ENCODE measurements around the gene KLHL18.
"Not testable (repeated sequence)": the region's sequence is repeated elsewhere in the genome, so short reads cannot be mapped to it uniquely, and the experiment has no call there.

The KLHL18 gene

GRCh38 chr3:47282424-47283192 is at the start of gene KLHL18, which contains the start of gene KIF9:
Gene KLHL18, plus strand, starts transcription at chr3:47282944. Its CDS starts 22 bp downstream, at chr3:47282966.
Gene KIF9, minus strand, starts transcription at chr3:47282799. Its CDS starts 5,425 bp downstream, at chr3:47277374.
- Histone ChIP-seq H3K27me3 (ENCODE audit: low read depth, low read length) (no peaks in the 10 kb centered on the region), H3K27ac (ENCODE audit: low read length) (peak within 1 kb of the TSS; percentile 96), H3K4me1 (ENCODE audit: control insufficient read depth in 1 of 2, insufficient read depth in 2 of 2, low read length in 2 of 2) (peaks cover 0 to 19% of the 10 kb centered on the region in 2 donors), H3K4me3 (ENCODE audit: low read depth in 1 of 2, low read length in 2 of 2) (peak within 1 kb of the TSS; percentile 90), H3K9me3 (ENCODE audit: control insufficient read depth in 1 of 2, low read length in 2 of 2) (no peaks in the 10 kb centered on the region), H3K36me3 (ENCODE audit: control insufficient read depth in 1 of 2, insufficient read depth in 2 of 2, low read length in 2 of 2) (peaks cover 0 to 3% of the 10 kb centered on the region in 2 donors)

GRCh38 chr3:47238017-47238416 is 44.7 kb upstream of the KLHL18 start:
- Histone ChIP-seq H3K36me3 (ENCODE audit: control insufficient read depth in 1 of 2, insufficient read depth in 2 of 2, low read length in 2 of 2) (no peaks in the 10 kb centered on the region), H3K4me1 (ENCODE audit: control insufficient read depth in 1 of 2, insufficient read depth in 2 of 2, low read length in 2 of 2) (no peaks in the 10 kb centered on the region), H3K4me3 (ENCODE audit: low read depth in 1 of 2, low read length in 2 of 2) (no peak overlapping the region), H3K27ac (ENCODE audit: low read length) (no peak overlapping the region), H3K9me3 (ENCODE audit: control insufficient read depth in 1 of 2, low read length in 2 of 2) (no peaks in the 10 kb centered on the region), H3K27me3 (ENCODE audit: low read depth, low read length) (no peaks in the 10 kb centered on the region)

- Histone ChIP-seq H3K4me3 (ENCODE audit: low read depth in 1 of 2, low read length in 2 of 2) (no peak overlapping the region), H3K9me3 (ENCODE audit: control insufficient read depth in 1 of 2, low read length in 2 of 2) (no peaks in the 10 kb centered on the region), H3K27me3 (ENCODE audit: low read depth, low read length) (no peaks in the 10 kb centered on the region), H3K27ac (ENCODE audit: low read length) (no peak overlapping the region), H3K36me3 (ENCODE audit: control insufficient read depth in 1 of 2, insufficient read depth in 2 of 2, low read length in 2 of 2) (no peaks in the 10 kb centered on the region), H3K4me1 (ENCODE audit: control insufficient read depth in 1 of 2, insufficient read depth in 2 of 2, low read length in 2 of 2) (no peaks in the 10 kb centered on the region)
Measured at GRCh38 chr3:47239929-47240328, 42.8 kb upstream of the KLHL18 start.

GRCh38 chr3:47243419-47244147 is 39.2 kb upstream of the KLHL18 start:
- H3K36me3 ChIP-seq (ENCODE audit: control insufficient read depth in 1 of 2, insufficient read depth in 2 of 2, low read length in 2 of 2), result no peaks in the 10 kb centered on the region
- H3K4me1 ChIP-seq (ENCODE audit: control insufficient read depth in 1 of 2, insufficient read depth in 2 of 2, low read length in 2 of 2), result no peaks in the 10 kb centered on the region
- H3K27me3 ChIP-seq (ENCODE audit: low read depth, low read length), result no peaks in the 10 kb centered on the region
- no peaks in the 10 kb centered on the region for H3K9me3 ChIP-seq (ENCODE audit: control insufficient read depth in 1 of 2, low read length in 2 of 2)
- H3K27ac ChIP-seq (ENCODE audit: low read length), result no peak overlapping the region
- H3K4me3 ChIP-seq (ENCODE audit: low read depth in 1 of 2, low read length in 2 of 2), result no peak overlapping the region

GRCh38 chr3:47244531-47245100 is 38.1 kb upstream of the KLHL18 start:
- no peaks in the 10 kb centered on the region for H3K4me1 ChIP-seq (ENCODE audit: control insufficient read depth in 1 of 2, insufficient read depth in 2 of 2, low read length in 2 of 2)
- no peak overlapping the region for H3K4me3 ChIP-seq (ENCODE audit: low read depth in 1 of 2, low read length in 2 of 2)
- H3K27me3 ChIP-seq (ENCODE audit: low read depth, low read length), result no peaks in the 10 kb centered on the region
- no peak overlapping the region for H3K27ac ChIP-seq (ENCODE audit: low read length)
- no peaks in the 10 kb centered on the region for H3K9me3 ChIP-seq (ENCODE audit: control insufficient read depth in 1 of 2, low read length in 2 of 2)
- no peaks in the 10 kb centered on the region for H3K36me3 ChIP-seq (ENCODE audit: control insufficient read depth in 1 of 2, insufficient read depth in 2 of 2, low read length in 2 of 2)

- Histone ChIP-seq H3K4me3 (ENCODE audit: low read depth in 1 of 2, low read length in 2 of 2) (no peak overlapping the region), H3K36me3 (ENCODE audit: control insufficient read depth in 1 of 2, insufficient read depth in 2 of 2, low read length in 2 of 2) (no peaks in the 10 kb centered on the region), H3K27ac (ENCODE audit: low read length) (no peak overlapping the region), H3K4me1 (ENCODE audit: control insufficient read depth in 1 of 2, insufficient read depth in 2 of 2, low read length in 2 of 2) (no peaks in the 10 kb centered on the region), H3K27me3 (ENCODE audit: low read depth, low read length) (no peaks in the 10 kb centered on the region), H3K9me3 (ENCODE audit: control insufficient read depth in 1 of 2, low read length in 2 of 2) (no peaks in the 10 kb centered on the region)
Measured at GRCh38 chr3:47245271-47245670, 37.5 kb upstream of the KLHL18 start.

GRCh38 chr3:47247131-47248064 is 35.3 kb upstream of the KLHL18 start:
- no peaks in the 10 kb centered on the region for H3K36me3 ChIP-seq (ENCODE audit: control insufficient read depth in 1 of 2, insufficient read depth in 2 of 2, low read length in 2 of 2)
- no peak overlapping the region for H3K4me3 ChIP-seq (ENCODE audit: low read depth in 1 of 2, low read length in 2 of 2)
- no peaks in the 10 kb centered on the region for H3K4me1 ChIP-seq (ENCODE audit: control insufficient read depth in 1 of 2, insufficient read depth in 2 of 2, low read length in 2 of 2)
- H3K27ac ChIP-seq (ENCODE audit: low read length), result no peak overlapping the region
- H3K27me3 ChIP-seq (ENCODE audit: low read depth, low read length), result no peaks in the 10 kb centered on the region
- no peaks in the 10 kb centered on the region for H3K9me3 ChIP-seq (ENCODE audit: control insufficient read depth in 1 of 2, low read length in 2 of 2)

GRCh38 chr3:47250309-47251060 is 32.3 kb upstream of the KLHL18 start:
- Histone ChIP-seq H3K4me3 (ENCODE audit: low read depth in 1 of 2, low read length in 2 of 2) (no peak overlapping the region), H3K9me3 (ENCODE audit: control insufficient read depth in 1 of 2, low read length in 2 of 2) (no peaks in the 10 kb centered on the region), H3K36me3 (ENCODE audit: control insufficient read depth in 1 of 2, insufficient read depth in 2 of 2, low read length in 2 of 2) (no peaks in the 10 kb centered on the region), H3K27me3 (ENCODE audit: low read depth, low read length) (no peaks in the 10 kb centered on the region), H3K4me1 (ENCODE audit: control insufficient read depth in 1 of 2, insufficient read depth in 2 of 2, low read length in 2 of 2) (no peaks in the 10 kb centered on the region), H3K27ac (ENCODE audit: low read length) (no peak overlapping the region)

GRCh38 chr3:47251085-47251484 is 31.7 kb upstream of the KLHL18 start:
- H3K9me3 ChIP-seq (ENCODE audit: control insufficient read depth in 1 of 2, low read length in 2 of 2); H3K27ac ChIP-seq (ENCODE audit: low read length); H3K4me3 ChIP-seq (ENCODE audit: low read depth in 1 of 2, low read length in 2 of 2); H3K27me3 ChIP-seq (ENCODE audit: low read depth, low read length); H3K36me3 ChIP-seq (ENCODE audit: control insufficient read depth in 1 of 2, insufficient read depth in 2 of 2, low read length in 2 of 2); H3K4me1 ChIP-seq (ENCODE audit: control insufficient read depth in 1 of 2, insufficient read depth in 2 of 2, low read length in 2 of 2): not testable (repeated sequence)

- H3K4me1 ChIP-seq (ENCODE audit: control insufficient read depth in 1 of 2, insufficient read depth in 2 of 2, low read length in 2 of 2), result no peaks in the 10 kb centered on the region
Measured at GRCh38 chr3:47251689-47252088, 31.1 kb upstream of the KLHL18 start.

More at GRCh38 chr3:47251689-47252088, 31.1 kb upstream of the KLHL18 start:
- Histone ChIP-seq H3K9me3 (ENCODE audit: control insufficient read depth in 1 of 2, low read length in 2 of 2) (no peaks in the 10 kb centered on the region), H3K36me3 (ENCODE audit: control insufficient read depth in 1 of 2, insufficient read depth in 2 of 2, low read length in 2 of 2) (no peaks in the 10 kb centered on the region), H3K27ac (ENCODE audit: low read length) (no peak overlapping the region), H3K4me3 (ENCODE audit: low read depth in 1 of 2, low read length in 2 of 2) (no peak overlapping the region), H3K27me3 (ENCODE audit: low read depth, low read length) (no peaks in the 10 kb centered on the region)

Data from muscle layer of duodenum (tissue), 2 donors.